Measurements from ENCODE around the gene KRTAP10-5. TPM values are rescaled to one million over a fixed set of nuclear protein-coding genes. Genes with fewer than 3 reads are reported as not detected.
"Not testable (repeated sequence)": the region's sequence is repeated elsewhere in the genome, so short reads cannot be mapped to it uniquely, and the experiment has no call there.

Gene KRTAP10-5
- total RNA-seq, 6 experiments from 2014 or later, result not detected

DNA sequence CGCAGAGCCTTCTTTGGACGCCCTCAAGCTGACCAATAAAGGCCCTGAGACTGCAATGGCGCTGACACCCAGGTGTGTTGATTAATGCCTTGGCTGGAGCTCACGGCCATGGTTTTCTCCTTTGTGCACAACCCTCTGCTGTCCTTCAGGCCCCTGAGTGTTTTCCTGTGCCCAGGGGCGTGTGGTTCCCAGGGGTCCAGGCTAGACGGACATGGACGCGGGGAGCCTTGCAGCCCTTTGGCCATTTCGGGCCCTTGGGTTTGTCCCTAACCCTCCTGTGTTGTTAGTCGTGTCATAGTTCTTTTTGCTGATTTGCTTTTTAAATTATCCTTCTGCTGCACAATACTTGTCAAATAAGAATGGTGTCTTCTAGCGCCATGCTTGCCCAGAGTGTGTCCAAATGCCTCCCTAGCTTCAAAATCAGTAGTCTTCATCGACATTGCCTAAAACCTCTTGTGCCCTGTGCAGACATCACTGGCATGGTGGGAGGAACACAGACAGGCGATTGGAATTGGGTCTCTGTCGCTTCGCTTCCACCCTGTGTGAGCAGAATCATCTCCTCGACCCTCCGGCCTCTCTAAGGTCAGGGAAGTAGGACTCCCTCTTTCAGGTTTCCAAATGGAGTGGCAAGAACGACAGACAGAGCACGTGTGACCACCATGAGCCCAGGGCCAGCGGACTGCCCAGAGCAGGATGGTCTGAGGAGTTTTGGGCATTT lies 4.9 kb downstream of the KRTAP10-5 start:
- intact Hi-C loops (cut with DNase I), result no loop called here
- TF ChIP-seq, protein P1, sequence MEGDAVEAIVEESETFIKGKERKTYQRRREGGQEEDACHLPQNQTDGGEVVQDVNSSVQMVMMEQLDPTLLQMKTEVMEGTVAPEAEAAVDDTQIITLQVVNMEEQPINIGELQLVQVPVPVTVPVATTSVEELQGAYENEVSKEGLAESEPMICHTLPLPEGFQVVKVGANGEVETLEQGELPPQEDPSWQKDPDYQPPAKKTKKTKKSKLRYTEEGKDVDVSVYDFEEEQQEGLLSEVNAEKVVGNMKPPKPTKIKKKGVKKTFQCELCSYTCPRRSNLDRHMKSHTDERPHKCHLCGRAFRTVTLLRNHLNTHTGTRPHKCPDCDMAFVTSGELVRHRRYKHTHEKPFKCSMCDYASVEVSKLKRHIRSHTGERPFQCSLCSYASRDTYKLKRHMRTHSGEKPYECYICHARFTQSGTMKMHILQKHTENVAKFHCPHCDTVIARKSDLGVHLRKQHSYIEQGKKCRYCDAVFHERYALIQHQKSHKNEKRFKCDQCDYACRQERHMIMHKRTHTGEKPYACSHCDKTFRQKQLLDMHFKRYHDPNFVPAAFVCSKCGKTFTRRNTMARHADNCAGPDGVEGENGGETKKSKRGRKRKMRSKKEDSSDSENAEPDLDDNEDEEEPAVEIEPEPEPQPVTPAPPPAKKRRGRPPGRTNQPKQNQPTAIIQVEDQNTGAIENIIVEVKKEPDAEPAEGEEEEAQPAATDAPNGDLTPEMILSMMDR (IDR thresholded peaks at IDR 0.05), result no peak
- TF ChIP-seq POLR2A (IDR thresholded peaks at IDR 0.05), result no peak
- Histone ChIP-seq H3K36me3 (no peaks in the 10 kb centered on the region), H3K27ac (no peak overlapping the region), H3K27me3 (no peaks in the 10 kb centered on the region), H3K9me3 (no peaks in the 10 kb centered on the region), H3K4me3 (no peak overlapping the region), H3K4me1 (no peaks in the 10 kb centered on the region)
- ATAC-seq (no peak), DNase-seq (no peak)
- 96% methylated on average over 10 of the region's 20 CpGs for WGBS (ENCODE audit: insufficient coverage, low coverage, low lambda C conversion rate, missing lambda C conversion rate)

DNA sequence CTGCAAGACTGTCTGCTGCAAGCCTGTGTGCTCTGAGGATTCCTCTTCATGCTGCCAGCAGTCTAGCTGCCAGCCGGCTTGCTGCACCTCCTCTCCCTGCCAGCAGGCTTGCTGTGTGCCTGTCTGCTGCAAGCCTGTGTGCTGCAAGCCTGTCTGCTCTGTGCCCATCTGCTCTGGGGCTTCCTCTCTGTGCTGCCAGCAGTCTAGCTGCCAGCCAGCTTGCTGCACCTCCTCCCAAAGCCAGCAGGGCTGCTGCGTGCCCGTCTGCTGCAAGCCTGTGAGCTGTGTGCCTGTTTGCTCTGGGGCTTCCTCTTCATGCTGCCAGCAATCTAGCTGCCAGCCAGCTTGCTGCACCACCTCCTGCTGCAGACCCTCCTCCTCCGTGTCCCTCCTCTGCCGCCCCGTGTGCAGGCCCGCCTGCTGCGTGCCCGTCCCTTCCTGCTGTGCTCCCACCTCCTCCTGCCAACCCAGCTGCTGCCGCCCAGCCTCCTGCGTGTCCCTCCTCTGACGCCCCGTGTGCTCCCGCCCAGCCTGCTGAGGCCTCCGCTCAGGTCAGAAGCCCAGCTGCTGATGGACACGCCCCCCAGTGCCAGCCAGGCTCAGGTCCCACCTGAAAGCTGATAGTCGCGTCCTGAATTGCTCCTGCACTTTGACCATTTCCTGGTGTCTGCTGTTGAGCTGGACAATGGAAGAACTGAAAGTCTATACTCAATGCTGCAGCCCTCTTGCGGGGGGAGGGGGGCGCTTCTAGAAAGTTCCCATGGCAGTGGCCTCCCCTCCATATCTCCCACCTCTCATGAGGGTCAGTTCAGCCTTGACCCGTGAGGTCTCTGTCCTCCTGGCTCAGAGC lies 5.7 kb downstream of the KRTAP10-5 start:
- no peak overlapping the region for H3K4me3 ChIP-seq
- H3K9me3 ChIP-seq, result no peaks in the 10 kb centered on the region
- TF ChIP-seq, protein P1 (IDR thresholded peaks at IDR 0.05), result no peak
- no peak for TF ChIP-seq POLR2A (IDR thresholded peaks at IDR 0.05)
- H3K36me3 ChIP-seq, result no peaks in the 10 kb centered on the region
- intact Hi-C loops (cut with DNase I), result no loop called here
- no peak overlapping the region for H3K27ac ChIP-seq
- WGBS (ENCODE audit: insufficient coverage, low coverage, low lambda C conversion rate, missing lambda C conversion rate), result 13% methylated on average over 13 of the region's 21 CpGs
- ATAC-seq (peak; percentile 38 to 94 (median 88)), DNase-seq (peak in 2 of 3 donors; percentile 63 to 89)
- H3K27me3 ChIP-seq, result no peaks in the 10 kb centered on the region
- H3K4me1 ChIP-seq, result no peaks in the 10 kb centered on the region

DNA sequence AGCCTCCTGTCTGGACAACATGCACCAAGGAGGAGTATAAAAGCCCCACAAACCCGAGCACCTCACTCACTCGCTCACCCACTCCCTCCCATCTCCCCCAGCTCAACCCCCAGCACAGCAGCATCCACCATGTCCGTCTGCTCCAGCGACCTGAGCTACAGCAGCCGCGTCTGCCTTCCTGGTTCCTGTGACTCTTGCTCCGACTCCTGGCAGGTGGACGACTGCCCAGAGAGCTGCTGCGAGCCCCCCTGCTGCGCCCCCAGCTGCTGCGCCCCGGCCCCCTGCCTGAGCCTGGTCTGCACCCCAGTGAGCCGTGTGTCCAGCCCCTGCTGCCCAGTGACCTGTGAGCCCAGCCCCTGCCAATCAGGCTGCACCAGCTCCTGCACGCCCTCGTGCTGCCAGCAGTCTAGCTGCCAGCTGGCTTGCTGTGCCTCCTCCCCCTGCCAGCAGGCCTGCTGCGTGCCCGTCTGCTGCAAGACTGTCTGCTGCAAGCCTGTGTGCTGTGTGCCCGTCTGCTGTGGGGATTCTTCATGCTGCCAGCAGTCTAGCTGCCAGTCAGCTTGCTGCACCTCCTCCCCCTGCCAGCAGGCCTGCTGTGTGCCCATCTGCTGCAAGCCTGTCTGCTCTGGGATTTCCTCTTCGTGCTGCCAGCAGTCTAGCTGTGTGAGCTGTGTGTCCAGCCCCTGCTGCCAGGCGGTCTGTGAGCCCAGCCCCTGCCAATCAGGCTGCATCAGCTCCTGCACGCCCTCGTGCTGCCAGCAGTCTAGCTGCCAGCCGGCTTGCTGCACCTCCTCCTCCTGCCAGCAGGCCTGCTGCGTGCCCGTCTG lies 6.6 kb downstream of the KRTAP10-5 start, which contains the start of gene KRTAP10-4:
Gene KRTAP10-4 (plus strand): TSS at position 100 of the 827 bp plus-strand sequence. CDS start 30 bp downstream, at position 130.
- H3K27me3 ChIP-seq; H3K4me1 ChIP-seq; DNase-seq; H3K27ac ChIP-seq; intact Hi-C loops (cut with DNase I); H3K9me3 ChIP-seq; H3K36me3 ChIP-seq; H3K4me3 ChIP-seq; ATAC-seq: not testable (repeated sequence)
- 52% methylated on average over 10 of the region's 25 CpGs for WGBS (ENCODE audit: insufficient coverage, low coverage, low lambda C conversion rate, missing lambda C conversion rate)

DNA sequence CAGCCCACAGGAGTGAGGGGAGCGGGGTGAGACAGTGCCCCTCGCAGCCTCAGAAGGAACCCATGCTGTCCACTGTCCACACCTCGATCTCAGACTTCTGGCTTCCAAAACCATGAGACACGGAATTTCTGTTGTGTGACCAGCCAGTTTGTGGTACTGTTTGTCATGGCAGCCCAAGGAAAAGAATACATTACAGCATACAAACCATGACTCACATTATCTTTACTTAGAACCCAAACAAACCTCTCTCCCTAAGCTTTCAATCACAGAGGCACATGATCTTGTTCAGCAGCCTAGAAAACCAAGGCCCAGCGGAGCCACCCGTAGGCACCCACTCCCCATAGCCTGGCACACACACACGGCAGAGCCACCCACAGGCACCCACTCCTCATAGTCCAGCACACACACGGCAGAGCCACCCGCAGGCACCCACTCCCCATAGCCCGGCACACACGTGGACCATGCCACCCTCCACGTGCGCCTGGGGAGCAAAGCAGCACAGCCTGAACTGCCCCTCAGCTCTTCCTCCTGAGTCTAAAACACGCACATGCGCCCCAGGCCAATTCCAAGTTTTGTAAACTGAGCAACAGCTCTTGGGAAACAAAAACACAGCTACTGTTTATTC lies 7.3 kb downstream of the KRTAP10-5 start:
- no peaks in the 10 kb centered on the region for H3K9me3 ChIP-seq
- H3K27me3 ChIP-seq, result no peaks in the 10 kb centered on the region
- intact Hi-C loops (cut with DNase I), result no loop called here
- H3K36me3 ChIP-seq, result no peaks in the 10 kb centered on the region
- DNase-seq (no peak), ATAC-seq (no peak)
- TF ChIP-seq, protein P1 (IDR thresholded peaks at IDR 0.05), result no peak
- no peak for TF ChIP-seq POLR2A (IDR thresholded peaks at IDR 0.05)
- no peak overlapping the region for H3K4me3 ChIP-seq
- no peaks in the 10 kb centered on the region for H3K4me1 ChIP-seq
- 72% methylated on average over 5 of the region's 15 CpGs for WGBS (ENCODE audit: insufficient coverage, low coverage, low lambda C conversion rate, missing lambda C conversion rate)
- no peak overlapping the region for H3K27ac ChIP-seq

Measured in right lobe of liver (tissue), 6 donors.